HG03378 (cell line): Measurements from ENCODE around the gene KNL1.
A peak's percentile ranks its signal among the peaks of the same experiment; 100 is the strongest.
"Not testable (repeated sequence)": the region's sequence is repeated elsewhere in the genome, so short reads cannot be mapped to it uniquely, and the experiment has no call there.

Experiments
- ATAC-seq: cut with Tn5 transposase; IDR thresholded peaks from one replicate; pipeline ENCODE4 v1.9.1; 2021; ENCODE audit warnings: mild to moderate bottlenecking, moderate library complexity; ENCODE audit not compliant: unreplicated experiment

Gene KNL1

GRCh38 chr15:40578892-40579291 is 15.2 kb upstream of the KNL1 start:
- no peak for ATAC-seq

- not testable (repeated sequence) for ATAC-seq
Observed at GRCh38 chr15:40581796-40582195, 12.3 kb upstream of the KNL1 start.

GRCh38 chr15:40582726-40583246 is 11.3 kb upstream of the KNL1 start:
- ATAC-seq: peak; percentile 60

GRCh38 chr15:40584191-40584590 is 9.9 kb upstream of the KNL1 start:
- no peak for ATAC-seq

- ATAC-seq: no peak
Observed at GRCh38 chr15:40590667-40591050, 3.4 kb upstream of the KNL1 start.

- no peak for ATAC-seq
Observed at GRCh38 chr15:40591389-40591788, 2.7 kb upstream of the KNL1 start.

- no peak for ATAC-seq
Observed at GRCh38 chr15:40593165-40593564, 884 bp upstream of the KNL1 start.

GRCh38 chr15:40594429-40594836 is 384 bp downstream of the KNL1 start:
- ATAC-seq: peak; percentile 28

GRCh38 chr15:40595219-40595618 is 1.2 kb downstream of the KNL1 start:
- ATAC-seq: no peak

GRCh38 chr15:40595773-40596172 is 1.7 kb downstream of the KNL1 start:
- no peak for ATAC-seq

GRCh38 chr15:40597024-40597423 is 3.0 kb downstream of the KNL1 start:
- ATAC-seq: no peak

- no peak for ATAC-seq
Observed at GRCh38 chr15:40598126-40598525, 4.1 kb downstream of the KNL1 start.

GRCh38 chr15:40598672-40599071 is 4.6 kb downstream of the KNL1 start:
- no peak for ATAC-seq

GRCh38 chr15:40600956-40601355 is 6.9 kb downstream of the KNL1 start:
- no peak for ATAC-seq

- no peak for ATAC-seq
Observed at GRCh38 chr15:40603935-40604334, 9.9 kb downstream of the KNL1 start.

GRCh38 chr15:40613080-40613479 is 19.0 kb downstream of the KNL1 start:
- no peak for ATAC-seq

- no peak for ATAC-seq
Observed at GRCh38 chr15:40618023-40618422, 24.0 kb downstream of the KNL1 start.

- ATAC-seq: no peak
Observed at GRCh38 chr15:40618906-40619305, 24.9 kb downstream of the KNL1 start.

GRCh38 chr15:40623361-40623760 is 29.3 kb downstream of the KNL1 start:
- ATAC-seq: no peak

- no peak for ATAC-seq
Observed at GRCh38 chr15:40630313-40630712, 36.3 kb downstream of the KNL1 start.

GRCh38 chr15:40633178-40633577 is 39.1 kb downstream of the KNL1 start:
- ATAC-seq: no peak

- ATAC-seq: no peak
Observed at GRCh38 chr15:40637221-40637745, 43.2 kb downstream of the KNL1 start.

- ATAC-seq: no peak
Observed at GRCh38 chr15:40639677-40640076, 45.6 kb downstream of the KNL1 start.
